ENCODE results near the gene CYFIP2. TPM values are rescaled to one million over a fixed set of nuclear protein-coding genes. Genes with fewer than 3 reads are reported as not detected.

CYFIP2 gene
- total RNA-seq, 1 experiment from 2014 or later = 95.3 TPM

- TF ChIP-seq CTCF (IDR thresholded peaks at IDR 0.05) (no peak), ZNF671 (CRISPR knock-in tag; IDR thresholded peaks at IDR 0.05) (no peak)
Measured at GRCh38 chr5:157270771-157271170, 4.8 kb downstream of the CYFIP2 start (continued).

- ATAC-seq (no peak), DNase-seq (ENCODE audit: low spot score) (no peak)
- Mint-ChIP-seq H3K27ac (0 out of 2 replicates have a peak overlapping the region, but pooled peaks have one; percentile 18), H3K9me3 (no peaks in the 10 kb centered on the region), H3K4me1 (peaks cover 46% of the 10 kb centered on the region), H3K27me3 (ENCODE audit: low read depth) (no peaks in the 10 kb centered on the region), H3K4me3 (no peak overlapping the region), H3K36me3 (no peaks in the 10 kb centered on the region)
- CTCF ChIA-PET = interaction anchor here (1.0 to 2.8 kb wide), 2 partner anchors 23 to 32 kb away, joined by 3 to 13 read pairs; no protein-coding TSS in a partner anchor
- TF ChIP-seq RORB (CRISPR knock-in tag; IDR thresholded peaks at IDR 0.05) (no peak), EMX1 (CRISPR knock-in tag; IDR thresholded peaks at IDR 0.05) (no peak), CBFB (CRISPR knock-in tag; IDR thresholded peaks at IDR 0.05; ENCODE audit: low read depth) (no peak), ATF3 (CRISPR knock-in tag; conservative IDR thresholded peaks at IDR 0.05) (no peak), ZNF416 (CRISPR knock-in tag; IDR thresholded peaks at IDR 0.05) (no peak), IRF2 (CRISPR knock-in tag; IDR thresholded peaks at IDR 0.05; ENCODE audit: borderline replicate concordance, low read depth) (no peak), ZBTB21 (CRISPR knock-in tag; IDR thresholded peaks at IDR 0.05; ENCODE audit: borderline replicate concordance) (no peak), NFATC4 (CRISPR knock-in tag; IDR thresholded peaks at IDR 0.05) (no peak), TP53 (CRISPR knock-in tag; IDR thresholded peaks at IDR 0.05) (no peak), KAT7 (CRISPR knock-in tag; IDR thresholded peaks at IDR 0.05; ENCODE audit: borderline replicate concordance) (no peak), ESRRA (CRISPR knock-in tag; IDR thresholded peaks at IDR 0.05; ENCODE audit: borderline replicate concordance) (no peak), PREB (CRISPR knock-in tag; IDR thresholded peaks at IDR 0.05; ENCODE audit: borderline replicate concordance) (no peak), NFYB (CRISPR knock-in tag; conservative IDR thresholded peaks at IDR 0.05; ENCODE audit: low read depth) (no peak), NR2C2 (CRISPR knock-in tag; IDR thresholded peaks at IDR 0.05) (no peak), ZNF263 (CRISPR knock-in tag; IDR thresholded peaks at IDR 0.05; ENCODE audit: low read depth) (no peak), MAX (CRISPR knock-in tag; IDR thresholded peaks at IDR 0.05) (no peak), PRDM15 (CRISPR knock-in tag; IDR thresholded peaks at IDR 0.05) (no peak)
- POLR2A ChIA-PET = no interaction called here
Measured at GRCh38 chr5:157271740-157272271, 5.9 kb downstream of the CYFIP2 start.

Measured in WTC11 (cell line).